Body of pancreas (tissue), 4 donors: ENCODE measurements around the gene GATA2. TPM values are rescaled to one million over a fixed set of nuclear protein-coding genes. Genes with fewer than 3 reads are reported as not detected.
A peak's percentile ranks its signal among the peaks of the same experiment; 100 is the strongest.

Experiments used
- ATAC-seq: fragments of 150-250 bp; one replicate; pipeline ENCODE4 v1.9.1; 2016
- DNase-seq, 4 donors: peaks; one replicate each; pipeline ENCODE4 v3.0.0-alpha.2; 2019
- H3K27ac ChIP-seq, 4 donors: fragments of 200-600 bp; sonication (generic); 1 replicate in 3 of 4; 2 replicates in 1 of 4; pipeline versions ENCODE4 v1.5.1 to v1.6.1; 2016 to 2019; ENCODE audit warnings: mild to moderate bottlenecking in 1 of 4, mixed read lengths in 1 of 4, moderate library complexity in 1 of 4
- H3K27me3 ChIP-seq, 2 donors: fragments of 200-600 bp; sonication (generic); one replicate each; pipeline ENCODE4 v1.6.0; 2016; ENCODE audit warnings: mild to moderate bottlenecking in 1 of 2
- H3K36me3 ChIP-seq, 2 donors: fragments of 200-600 bp; sonication (generic); replicated peaks in 1 of 2; 2 replicates each; pipeline ENCODE4 v1.5.1; 2016; ENCODE audit warnings: low read depth in 2 of 2; ENCODE audit not compliant: insufficient read depth in 1 of 2
- H3K4me1 ChIP-seq: fragments of 200-600 bp; sonication (generic); one replicate; pipeline ENCODE4 v1.6.0; 2016
- H3K4me3 ChIP-seq, 2 donors: fragments of 200-600 bp; sonication (generic); 1 replicate in 1 of 2; 2 replicates in 1 of 2; pipeline ENCODE4 v1.5.1; 2016 to 2019
- H3K9me3 ChIP-seq, 3 donors: fragments of 200-600 bp; sonication (generic); 1 replicate in 2 of 3; 2 replicates in 1 of 3; pipeline ENCODE4 v1.5.1; 2016
- POLR2A ChIP-seq, 3 donors: fragments of 450-650 bp; IDR thresholded peaks; one replicate each; pipeline ENCODE4 v1.6.1; 2016; ENCODE audit warnings: antibody characterized with exemption in 3 of 3, mild to moderate bottlenecking in 2 of 3
- WGBS, 2 donors: methylation state at CpG; one replicate each; pipeline ENCODE4 v1.1.5; 2017; 5-methylcytosine and 5-hydroxymethylcytosine counted together
- intact Hi-C: fragments of 100-400 bp; cut with DNase I; formaldehyde crosslinking; loops from one replicate; pipeline ENCODE4 v1.15.1; 2023
- total RNA-seq, 2 donors: library from RNA; depleted of rRNA; stranded (reverse); fragments of >200 nt; gene quantifications; one replicate each; pipeline ENCODE4 v1.1.0, GENCODE V29; 2016
- TF ChIP-seq, protein P1 (sequence below), 7 experiments: fragments of 450-650 bp in 4 of 7; fragments of 200-600 bp in 3 of 7; sonication (generic) in 3 of 7; IDR thresholded peaks; one replicate each; pipeline ENCODE4 v1.5.1; 2016 to 2019; ENCODE audit warnings: antibody characterized with exemption in 7 of 7

The GATA2 gene
- total RNA-seq, 2 donors from 2014 or later: 11.7 to 12.9 TPM

DNA sequence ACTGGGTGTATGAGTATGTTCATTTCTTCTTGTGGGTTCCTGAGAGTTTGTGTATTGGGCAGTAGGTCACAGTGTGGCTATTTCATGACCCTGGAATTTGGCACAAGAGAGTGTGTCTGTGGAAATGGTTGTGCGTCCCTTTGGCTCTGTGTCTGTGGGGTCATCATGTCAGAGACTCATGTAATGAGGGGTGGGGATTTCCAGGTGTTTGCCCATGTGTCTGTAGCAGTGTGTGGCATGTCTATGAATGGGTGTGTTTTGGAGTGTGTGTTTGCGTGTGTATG lies 1.3 kb upstream of the GATA2 start:
- Histone ChIP-seq H3K4me3 (no peak overlapping the region), H3K27ac (no peak overlapping the region), H3K36me3 (no peaks in the 10 kb centered on the region), H3K4me1 (peaks cover 60% of the 10 kb centered on the region), H3K9me3 (no peaks in the 10 kb centered on the region), H3K27me3 (peaks cover 0 to 4% of the 10 kb centered on the region in 2 donors)
- ATAC-seq (no peak), DNase-seq (no peak)
- WGBS, 2 donors: 83 to 91% methylated on average over 1 to 2 of the region's 2 CpGs
- TF ChIP-seq, protein P1, sequence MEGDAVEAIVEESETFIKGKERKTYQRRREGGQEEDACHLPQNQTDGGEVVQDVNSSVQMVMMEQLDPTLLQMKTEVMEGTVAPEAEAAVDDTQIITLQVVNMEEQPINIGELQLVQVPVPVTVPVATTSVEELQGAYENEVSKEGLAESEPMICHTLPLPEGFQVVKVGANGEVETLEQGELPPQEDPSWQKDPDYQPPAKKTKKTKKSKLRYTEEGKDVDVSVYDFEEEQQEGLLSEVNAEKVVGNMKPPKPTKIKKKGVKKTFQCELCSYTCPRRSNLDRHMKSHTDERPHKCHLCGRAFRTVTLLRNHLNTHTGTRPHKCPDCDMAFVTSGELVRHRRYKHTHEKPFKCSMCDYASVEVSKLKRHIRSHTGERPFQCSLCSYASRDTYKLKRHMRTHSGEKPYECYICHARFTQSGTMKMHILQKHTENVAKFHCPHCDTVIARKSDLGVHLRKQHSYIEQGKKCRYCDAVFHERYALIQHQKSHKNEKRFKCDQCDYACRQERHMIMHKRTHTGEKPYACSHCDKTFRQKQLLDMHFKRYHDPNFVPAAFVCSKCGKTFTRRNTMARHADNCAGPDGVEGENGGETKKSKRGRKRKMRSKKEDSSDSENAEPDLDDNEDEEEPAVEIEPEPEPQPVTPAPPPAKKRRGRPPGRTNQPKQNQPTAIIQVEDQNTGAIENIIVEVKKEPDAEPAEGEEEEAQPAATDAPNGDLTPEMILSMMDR (IDR thresholded peaks at IDR 0.05): no peak
- no peak for TF ChIP-seq POLR2A (IDR thresholded peaks at IDR 0.05)
- intact Hi-C loops: no loop called here

DNA sequence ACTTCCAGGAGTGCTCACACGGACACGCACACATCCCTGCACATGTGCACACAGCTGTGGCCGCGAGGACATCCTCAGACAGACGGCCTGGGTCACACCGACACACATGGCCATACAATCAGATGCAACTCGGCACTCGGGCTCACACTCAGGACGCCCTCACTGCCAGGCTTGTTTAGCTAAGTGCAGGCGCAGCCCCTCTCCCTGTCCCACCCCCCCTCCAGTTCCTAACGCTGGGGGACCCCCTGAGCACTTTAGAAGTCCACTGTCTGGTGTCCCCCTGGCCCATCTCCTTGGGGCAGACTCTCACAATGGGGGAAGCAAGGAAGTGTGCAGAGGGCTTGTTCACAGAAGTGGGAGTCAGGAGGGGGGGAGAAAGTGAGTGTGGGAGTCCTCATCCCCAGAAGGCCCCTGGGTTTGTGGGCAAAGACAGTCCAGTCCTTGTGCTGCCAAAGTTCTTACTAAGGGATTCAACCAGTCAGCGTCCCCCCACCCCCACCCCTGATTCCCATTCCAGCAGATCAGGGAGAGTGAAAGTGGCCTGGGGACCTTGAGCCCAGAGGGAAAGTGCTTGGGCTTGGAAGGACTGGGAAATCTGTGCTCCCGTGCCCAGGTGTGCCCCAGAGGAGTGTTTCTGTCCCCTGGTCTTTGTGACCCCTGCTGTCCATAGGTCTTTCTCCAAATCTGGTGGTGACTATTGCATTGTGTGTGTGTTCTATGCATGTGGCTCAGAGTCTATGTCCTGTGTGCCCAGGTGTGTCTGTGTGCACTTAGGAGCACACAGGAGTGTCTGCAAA lies 767 bp upstream of the GATA2 start:
- DNase-seq (peak in 2 of 4 donors; percentile 13 to 45), ATAC-seq (no peak)
- Histone ChIP-seq H3K9me3 (no peaks in the 10 kb centered on the region), H3K27me3 (peaks cover 0 to 4% of the 10 kb centered on the region in 2 donors), H3K27ac (peak overlapping the region in 2 of 4 donors; percentile 4 to 70), H3K36me3 (no peaks in the 10 kb centered on the region), H3K4me3 (no peak overlapping the region), H3K4me1 (peaks cover 65% of the 10 kb centered on the region)
- WGBS, 2 donors: 15 to 32% methylated on average over 12 to 13 of the region's 13 CpGs
- TF ChIP-seq POLR2A (IDR thresholded peaks at IDR 0.05): no peak
- TF ChIP-seq, protein P1 (IDR thresholded peaks at IDR 0.05): no peak
- intact Hi-C loops: no loop called here

DNA sequence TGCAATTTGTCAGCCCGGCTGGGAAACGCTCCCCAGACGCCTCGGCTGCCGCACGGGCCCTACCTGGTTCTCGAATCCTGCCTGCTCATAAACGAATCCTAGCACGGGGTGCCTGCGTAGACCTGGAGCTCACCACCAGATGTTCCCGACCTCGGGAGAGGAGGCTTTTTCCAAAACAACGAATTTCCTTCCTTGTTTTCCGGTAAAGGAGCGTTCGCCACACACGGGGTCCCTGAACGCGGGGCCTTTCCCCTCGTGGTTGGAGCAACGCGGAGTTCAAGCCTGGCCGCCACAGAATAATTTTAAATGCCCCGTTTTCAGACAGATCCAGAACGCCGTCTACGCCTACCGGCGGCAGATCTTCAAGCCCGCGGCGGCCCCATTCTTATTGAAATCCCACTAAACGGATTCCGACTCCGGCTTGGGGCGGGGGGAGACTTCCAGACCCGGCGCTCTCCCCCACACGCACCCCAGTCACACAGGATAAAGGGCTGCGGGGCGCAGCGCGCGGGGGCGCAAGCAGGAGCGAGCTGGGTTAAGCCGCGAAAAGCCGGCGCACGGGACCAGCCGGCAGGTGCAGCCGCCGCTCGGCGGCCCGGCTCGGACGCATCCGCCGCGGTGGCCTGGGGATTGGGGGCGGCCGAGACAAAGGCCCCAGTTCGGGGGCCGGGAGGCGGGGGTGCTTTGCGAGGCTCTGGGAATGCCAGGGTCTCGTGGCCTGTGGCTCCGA lies 895 bp downstream of the GATA2 start:
- TF ChIP-seq, protein P1 (IDR thresholded peaks at IDR 0.05): no peak
- no peak for TF ChIP-seq POLR2A (IDR thresholded peaks at IDR 0.05)
- Histone ChIP-seq H3K4me3 (peak overlapping the region; percentile 21 to 32), H3K27me3 (peaks cover 0 to 11% of the 10 kb centered on the region in 2 donors), H3K9me3 (no peaks in the 10 kb centered on the region), H3K4me1 (peaks cover 75% of the 10 kb centered on the region), H3K36me3 (no peaks in the 10 kb centered on the region), H3K27ac (peak overlapping the region; percentile 70 to 97 (median 95))
- intact Hi-C loops: no loop called here
- peak in 1 of 4 donors; percentile 30 for DNase-seq
- ATAC-seq: no peak
- 12 to 35% methylated on average over 27 to 70 of the region's 70 CpGs for WGBS, 2 donors

DNA sequence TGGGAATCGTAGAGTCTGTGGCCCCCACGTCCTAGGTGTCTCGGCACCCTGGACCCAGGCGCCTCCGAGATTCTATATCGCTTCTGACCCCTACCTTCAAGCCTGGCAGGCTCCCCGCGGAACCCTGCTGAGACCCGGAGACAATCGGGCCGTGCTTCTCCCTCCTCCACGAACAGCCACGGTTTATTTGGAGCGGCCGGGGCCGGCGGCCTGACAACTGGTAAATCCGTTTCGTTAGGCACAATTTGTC lies 1.4 kb downstream of the GATA2 start:
- ATAC-seq: no peak

More for the DNA sequence above, 1.4 kb downstream of the GATA2 start:
- intact Hi-C loops: no loop called here
- peaks cover 0 to 11% of the 10 kb centered on the region in 2 donors for H3K27me3 ChIP-seq
- H3K4me1 ChIP-seq: peaks cover 75% of the 10 kb centered on the region
- H3K27ac ChIP-seq: peak overlapping the region; percentile 70 to 97 (median 95)
- H3K4me3 ChIP-seq: peak overlapping the region; percentile 21 to 32
- no peak for TF ChIP-seq POLR2A (IDR thresholded peaks at IDR 0.05)
- TF ChIP-seq, protein P1 (IDR thresholded peaks at IDR 0.05): no peak
- 12 to 59% methylated on average over 11 to 19 of the region's 19 CpGs for WGBS, 2 donors
- H3K36me3 ChIP-seq: no peaks in the 10 kb centered on the region
- peak in 3 of 4 donors; percentile 13 to 34 (median 18) for DNase-seq
- H3K9me3 ChIP-seq: no peaks in the 10 kb centered on the region
